DOHH2 (cell line): ENCODE data around the gene TACR3.
"Not testable (repeated sequence)": the region's sequence is repeated elsewhere in the genome, so short reads cannot be mapped to it uniquely, and the experiment has no call there.

Source experiments
- CTCF ChIP-seq: fragments of 200-600 bp; sonication (generic); IDR thresholded peaks from one replicate; pipeline ENCODE4 v1.5.1; 2014; ENCODE audit warnings: antibody characterized with exemption, mild to moderate bottlenecking, low read depth, low read length; ENCODE audit not compliant: poor library complexity, severe bottlenecking
- EZH2phosphoT487 ChIP-seq: fragments of 200-600 bp; sonication (generic); IDR thresholded peaks from 2 replicates; pipeline ENCODE4 v1.6.1; 2017; ENCODE audit warnings: borderline replicate concordance, mild to moderate bottlenecking, antibody characterized with exemption, low read length, moderate library complexity, mixed read lengths

- not testable (repeated sequence) for TF ChIP-seq CTCF, EZH2phosphoT487
Observed at GRCh38 chr4:103559178-103559577, 160.6 kb downstream of the TACR3 start.
